Mammary microvascular endothelial cell (primary cell): ENCODE results near the gene TMPRSS11E. TPM values are rescaled to one million over a fixed set of nuclear protein-coding genes. Genes with fewer than 3 reads are reported as not detected.

Source experiments
- total RNA-seq: library from RNA; depleted of rRNA; stranded (reverse); fragments of >200 nt; gene quantifications from 2 replicates; pipeline ENCODE4 v1.2.3, GENCODE V29; 2015

The TMPRSS11E gene, protein sequence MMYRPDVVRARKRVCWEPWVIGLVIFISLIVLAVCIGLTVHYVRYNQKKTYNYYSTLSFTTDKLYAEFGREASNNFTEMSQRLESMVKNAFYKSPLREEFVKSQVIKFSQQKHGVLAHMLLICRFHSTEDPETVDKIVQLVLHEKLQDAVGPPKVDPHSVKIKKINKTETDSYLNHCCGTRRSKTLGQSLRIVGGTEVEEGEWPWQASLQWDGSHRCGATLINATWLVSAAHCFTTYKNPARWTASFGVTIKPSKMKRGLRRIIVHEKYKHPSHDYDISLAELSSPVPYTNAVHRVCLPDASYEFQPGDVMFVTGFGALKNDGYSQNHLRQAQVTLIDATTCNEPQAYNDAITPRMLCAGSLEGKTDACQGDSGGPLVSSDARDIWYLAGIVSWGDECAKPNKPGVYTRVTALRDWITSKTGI
- not detected in 2 replicates for total RNA-seq

DNA sequence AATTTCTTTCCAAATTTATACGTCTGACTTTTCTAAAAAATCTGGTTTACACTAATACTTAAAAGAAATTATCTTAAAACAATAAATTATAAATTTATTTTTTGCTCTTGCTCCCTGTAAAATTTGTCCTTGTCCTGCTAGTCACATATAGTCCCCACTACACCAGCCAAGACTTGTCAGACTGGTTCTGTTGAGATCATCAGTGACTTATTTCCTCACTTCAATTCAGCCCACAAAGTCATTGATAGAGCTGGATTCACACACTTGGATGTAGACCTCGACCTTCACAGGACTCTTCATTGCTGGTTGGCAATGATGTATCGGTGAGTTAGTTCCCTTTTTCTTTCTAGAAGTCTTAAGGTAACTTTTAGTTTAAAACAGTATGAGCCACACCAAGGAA lies at the start of gene TMPRSS11E:
Gene TMPRSS11E (plus strand): TSS at position 263 of the 400 bp plus-strand sequence. CDS start 50 bp downstream, at position 313.

Other genes starting within 250 kb of the TMPRSS11E start
- gene TMPRSS11B, start 201.8 kb upstream of the TMPRSS11E start, total RNA-seq = not detected in 2 replicates
- 24.9 and 26.4 TPM in 2 replicates for gene YTHDC1, start 97.4 kb upstream of the TMPRSS11E start, total RNA-seq
- gene UGT2B17, start 128.9 kb downstream of the TMPRSS11E start, total RNA-seq = not detected in 2 replicates
- gene UGT2B15, start 223.2 kb downstream of the TMPRSS11E start, total RNA-seq = not detected in 2 replicates